HEK293T (cell line): ENCODE measurements around the gene RABL6.

ENCODE experiments used
- ARNT ChIP-seq: fragments of 450-650 bp; IDR thresholded peaks from 2 replicates; pipeline ENCODE4 v1.6.1; 2017; ENCODE audit warnings: mild to moderate bottlenecking
- BHLHE40 ChIP-seq: fragments of 450-650 bp; IDR thresholded peaks from 2 replicates; pipeline ENCODE4 v1.6.1; 2016; ENCODE audit warnings: mild to moderate bottlenecking, moderate library complexity, borderline replicate concordance
- ELF4 ChIP-seq: fragments of 450-650 bp; IDR thresholded peaks from 2 replicates; pipeline ENCODE4 v1.6.1; 2017; ENCODE audit warnings: antibody characterized with exemption
- FOXA1 ChIP-seq: fragments of 450-650 bp; IDR thresholded peaks from 2 replicates; pipeline ENCODE4 v1.6.1; 2016; ENCODE audit warnings: mild to moderate bottlenecking
- FOXM1 ChIP-seq: fragments of 450-650 bp; IDR thresholded peaks from 2 replicates; pipeline ENCODE4 v1.6.1; 2017; ENCODE audit warnings: mild to moderate bottlenecking, borderline replicate concordance
- HDGF ChIP-seq: fragments of 450-650 bp; IDR thresholded peaks from 2 replicates; pipeline ENCODE4 v1.6.1; 2017; ENCODE audit warnings: antibody characterized with exemption, borderline replicate concordance
- L3MBTL2 ChIP-seq: fragments of 450-650 bp; conservative IDR thresholded peaks from 2 replicates; pipeline ENCODE4 v1.6.1; 2016; ENCODE audit warnings: mild to moderate bottlenecking
- LEF1 ChIP-seq: fragments of 450-650 bp; IDR thresholded peaks from 2 replicates; pipeline ENCODE4 v1.6.1; 2017; ENCODE audit warnings: mild to moderate bottlenecking, borderline replicate concordance
- NFRKB ChIP-seq: fragments of 450-650 bp; IDR thresholded peaks from 2 replicates; pipeline ENCODE4 v1.6.1; 2016; ENCODE audit warnings: mild to moderate bottlenecking, moderate library complexity
- SP1 ChIP-seq: fragments of 450-650 bp; IDR thresholded peaks from 2 replicates; pipeline ENCODE4 v1.6.1; 2017
- SUZ12 ChIP-seq: fragments of 450-650 bp; IDR thresholded peaks from 2 replicates; pipeline ENCODE4 v1.6.1; 2016; ENCODE audit warnings: mild to moderate bottlenecking
- TARDBP ChIP-seq: fragments of 450-650 bp; IDR thresholded peaks from 2 replicates; pipeline ENCODE4 v1.6.1; 2016
- ZNF384 ChIP-seq: fragments of 450-650 bp; IDR thresholded peaks from 2 replicates; pipeline ENCODE4 v1.6.1; 2016

DNA sequence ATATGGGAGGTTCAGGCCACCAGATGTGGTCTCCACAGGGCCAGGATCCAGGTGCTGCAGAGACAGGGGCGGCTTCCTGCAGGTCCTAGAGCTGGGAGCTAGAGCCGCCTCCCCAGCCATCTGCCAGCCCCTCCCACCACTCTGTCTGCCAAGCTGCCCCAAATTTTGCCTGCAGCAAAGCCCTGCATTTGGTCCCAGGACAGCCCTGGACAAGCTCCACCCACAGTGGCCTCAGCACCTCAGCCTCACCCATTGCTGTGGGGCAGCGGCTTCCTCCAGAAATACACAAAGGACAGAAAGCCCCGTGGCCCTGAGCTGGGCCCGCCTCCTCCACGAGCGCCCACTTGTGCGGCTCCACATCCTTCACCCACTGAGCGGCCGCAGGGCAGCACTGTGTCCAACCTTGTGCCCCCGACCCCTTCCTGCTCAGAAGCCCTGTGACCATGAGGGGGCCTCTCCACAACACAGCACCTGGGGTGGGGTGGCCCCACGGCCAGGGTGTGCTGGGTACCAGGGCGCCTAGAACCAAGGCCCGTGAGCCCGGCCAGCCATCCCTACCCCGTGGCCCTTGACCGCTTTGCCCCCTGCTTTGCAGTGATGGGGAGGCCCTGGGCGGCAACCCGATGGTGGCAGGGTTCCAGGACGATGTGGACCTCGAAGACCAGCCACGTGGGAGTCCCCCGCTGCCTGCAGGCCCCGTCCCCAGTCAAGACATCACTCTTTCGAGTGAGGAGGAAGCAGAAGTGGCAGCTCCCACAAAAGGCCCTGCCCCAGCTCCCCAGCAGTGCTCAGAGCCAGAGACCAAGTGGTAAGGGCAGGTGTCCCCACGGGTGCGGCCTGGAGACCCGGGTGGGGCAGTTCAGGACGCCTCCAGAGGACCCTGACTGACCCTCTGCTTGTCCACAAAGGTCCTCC is 30.8 kb downstream of the RABL6 start:
- no peak for TF ChIP-seq ZNF384
- TF ChIP-seq SP1: no peak
- TF ChIP-seq FOXM1: no peak
- TF ChIP-seq L3MBTL2: no peak
- TF ChIP-seq LEF1: no peak
- no peak for TF ChIP-seq BHLHE40
- TF ChIP-seq FOXA1: no peak
- TF ChIP-seq NFRKB: no peak
- no peak for TF ChIP-seq ELF4
- TF ChIP-seq TARDBP: no peak
- no peak for TF ChIP-seq HDGF
- TF ChIP-seq SUZ12: no peak
- TF ChIP-seq ARNT: no peak
